Astrocyte (in vitro differentiated cells and primary cell): ENCODE measurements around the gene SRRM1. TPM values are rescaled to one million over a fixed set of nuclear protein-coding genes. Genes with fewer than 3 reads are reported as not detected.
A peak's percentile ranks its signal among the peaks of the same experiment; 100 is the strongest.

Source experiments
- DNase-seq: peaks from one replicate; pipeline ENCODE4 v3.0.0-alpha.2; 2010; ENCODE audit warnings: low read depth
- FAIRE-seq: peaks from 2 replicates; lab custom pipeline; 2011; peaks lifted over from hg19 to GRCh38; lab: Jason Lieb, UNC
- H2AFZ ChIP-seq: 2 replicates; pipeline ENCODE4 v1.6.0; 2012; ENCODE audit warnings: low read depth, low read length, inconsistent platforms
- H3K27ac ChIP-seq: 2 replicates; pipeline ENCODE4 v1.5.1; 2011; ENCODE audit warnings: low read depth, low read length, inconsistent platforms
- H3K27me3 ChIP-seq: 2 replicates; pipeline ENCODE4 v1.6.0; 2011; ENCODE audit warnings: low read length, inconsistent platforms; ENCODE audit not compliant: insufficient read depth
- H3K36me3 ChIP-seq: 2 replicates; pipeline ENCODE4 v1.5.1; 2011; ENCODE audit warnings: low read length, inconsistent platforms; ENCODE audit not compliant: insufficient read depth
- H3K4me1 ChIP-seq: 2 replicates; pipeline ENCODE4 v1.5.1; 2011; ENCODE audit warnings: low read length, inconsistent platforms; ENCODE audit not compliant: insufficient read depth
- H3K4me2 ChIP-seq: 2 replicates; pipeline ENCODE4 v1.6.0; 2012; ENCODE audit warnings: low read length, inconsistent platforms
- H3K4me3 ChIP-seq: 2 replicates; pipeline ENCODE4 v1.5.1; 2011; ENCODE audit warnings: low read depth, mild to moderate bottlenecking, low read length, inconsistent platforms; ENCODE audit not compliant: insufficient read depth
- H3K79me2 ChIP-seq: 2 replicates; pipeline ENCODE4 v1.6.0; 2012; ENCODE audit warnings: mild to moderate bottlenecking, low read length, inconsistent platforms; ENCODE audit not compliant: insufficient read depth
- H3K9ac ChIP-seq: 2 replicates; pipeline ENCODE4 v1.6.0; 2012; ENCODE audit warnings: mild to moderate bottlenecking, low read length, inconsistent platforms
- H3K9me3 ChIP-seq: 2 replicates; pipeline ENCODE4 v1.5.1; 2012; ENCODE audit warnings: low read depth, mild to moderate bottlenecking, low read length, inconsistent platforms; ENCODE audit not compliant: insufficient read depth
- H4K20me1 ChIP-seq: 2 replicates; pipeline ENCODE4 v1.6.0; 2012; ENCODE audit warnings: low read length, inconsistent platforms; ENCODE audit not compliant: insufficient read depth
- H3K27ac Mint-ChIP-seq: one replicate; pipeline ENCODE4 v1.8.0; 2021; ENCODE audit warnings: mild to moderate bottlenecking, mixed read lengths; ENCODE audit not compliant: unreplicated experiment
- H3K27me3 Mint-ChIP-seq: one replicate; pipeline ENCODE4 v1.8.0; 2021; ENCODE audit warnings: low read depth, mixed read lengths; ENCODE audit not compliant: unreplicated experiment
- H3K36me3 Mint-ChIP-seq: one replicate; pipeline ENCODE4 v1.8.0; 2021; ENCODE audit warnings: low read depth, mixed read lengths; ENCODE audit not compliant: unreplicated experiment
- H3K4me1 Mint-ChIP-seq: one replicate; pipeline ENCODE4 v1.8.0; 2021; ENCODE audit warnings: low read depth, mixed read lengths; ENCODE audit not compliant: unreplicated experiment
- H3K4me3 Mint-ChIP-seq: one replicate; pipeline ENCODE4 v1.8.0; 2021; ENCODE audit warnings: mild to moderate bottlenecking, moderate library complexity, mixed read lengths; ENCODE audit not compliant: unreplicated experiment
- H3K9me3 Mint-ChIP-seq: one replicate; pipeline ENCODE4 v1.8.0; 2021; ENCODE audit warnings: mild to moderate bottlenecking, mixed read lengths; ENCODE audit not compliant: unreplicated experiment
- EZH2 ChIP-seq: IDR thresholded peaks from 2 replicates; pipeline ENCODE4 v1.6.1; 2012; ENCODE audit warnings: mild to moderate bottlenecking, low read length, inconsistent platforms; ENCODE audit not compliant: insufficient read depth
- total RNA-seq: library from RNA; stranded (reverse); gene quantifications from 2 replicates; pipeline ENCODE4 v1.2.1, GENCODE V29; 2021
- TF ChIP-seq, protein P1 (sequence below): IDR thresholded peaks from 2 replicates; pipeline ENCODE4 v1.5.1; 2011; ENCODE audit warnings: low read depth, mild to moderate bottlenecking, inconsistent platforms, low read length, moderate library complexity; ENCODE audit not compliant: insufficient read depth

Gene SRRM1
- total RNA-seq, 1 donor from 2014 or later, result 138 TPM

GRCh38 chr1:24709791-24710441 is 66.8 kb downstream of the SRRM1 start:
- FAIRE-seq, result no peak
- no peaks in the 10 kb centered on the region for H3K27me3 ChIP-seq
- DNase-seq, result no peak
- Mint-ChIP-seq H3K36me3 (no peaks in the 10 kb centered on the region), H3K27ac (no peak overlapping the region), H3K9me3 (peaks cover 2% of the 10 kb centered on the region), H3K4me1 (peaks cover 20% of the 10 kb centered on the region), H3K27me3 (no peaks in the 10 kb centered on the region), H3K4me3 (no peak overlapping the region)
- no peak overlapping the region for H3K4me3 ChIP-seq
- H4K20me1 ChIP-seq, result no peaks in the 10 kb centered on the region
- H3K9ac ChIP-seq, result no peak overlapping the region
- H3K4me2 ChIP-seq, result no peak overlapping the region
- TF ChIP-seq EZH2, result no peak
- H3K79me2 ChIP-seq, result no peaks in the 10 kb centered on the region
- H3K4me1 ChIP-seq, result peaks cover 40% of the 10 kb centered on the region
- no peak overlapping the region for H3K27ac ChIP-seq
- H3K36me3 ChIP-seq, result no peaks in the 10 kb centered on the region
- no peak overlapping the region for H2AFZ ChIP-seq
- H3K9me3 ChIP-seq, result no peaks in the 10 kb centered on the region

DNA sequence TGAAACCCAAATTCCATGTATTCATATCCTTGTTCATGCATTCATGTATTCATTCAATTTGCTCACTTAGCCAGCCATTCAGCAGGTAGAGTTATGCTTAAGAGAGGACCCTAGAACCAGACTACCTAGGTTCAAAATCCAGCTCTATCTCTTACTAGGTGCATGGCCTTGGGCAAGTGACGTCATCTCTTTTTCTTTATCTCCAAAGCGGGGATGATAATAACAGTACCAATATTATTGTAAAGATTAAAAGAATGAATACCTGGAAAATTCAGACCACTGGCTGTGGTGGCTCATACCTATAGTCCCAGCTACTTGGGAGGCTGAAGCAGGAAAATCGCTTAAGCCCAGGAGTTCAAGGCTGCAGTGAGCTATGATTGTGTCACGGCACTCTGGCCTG is 68.2 kb downstream of the SRRM1 start:
- H3K36me3 Mint-ChIP-seq, result no peaks in the 10 kb centered on the region
- Histone ChIP-seq H3K36me3 (no peaks in the 10 kb centered on the region), H4K20me1 (no peaks in the 10 kb centered on the region), H3K9me3 (no peaks in the 10 kb centered on the region), H3K9ac (no peak overlapping the region), H2AFZ (no peak overlapping the region), H3K4me3 (no peak overlapping the region), H3K79me2 (no peaks in the 10 kb centered on the region), H3K27me3 (no peaks in the 10 kb centered on the region), H3K4me2 (no peak overlapping the region), H3K27ac (no peak overlapping the region), H3K4me1 (peaks cover 39% of the 10 kb centered on the region)
- H3K4me1 Mint-ChIP-seq, result peaks cover 17% of the 10 kb centered on the region
- FAIRE-seq (no peak), DNase-seq (no peak)
- H3K9me3 Mint-ChIP-seq, result peaks cover 4% of the 10 kb centered on the region
- H3K27ac Mint-ChIP-seq, result no peak overlapping the region
- no peak overlapping the region for H3K4me3 Mint-ChIP-seq
- TF ChIP-seq, protein P1, sequence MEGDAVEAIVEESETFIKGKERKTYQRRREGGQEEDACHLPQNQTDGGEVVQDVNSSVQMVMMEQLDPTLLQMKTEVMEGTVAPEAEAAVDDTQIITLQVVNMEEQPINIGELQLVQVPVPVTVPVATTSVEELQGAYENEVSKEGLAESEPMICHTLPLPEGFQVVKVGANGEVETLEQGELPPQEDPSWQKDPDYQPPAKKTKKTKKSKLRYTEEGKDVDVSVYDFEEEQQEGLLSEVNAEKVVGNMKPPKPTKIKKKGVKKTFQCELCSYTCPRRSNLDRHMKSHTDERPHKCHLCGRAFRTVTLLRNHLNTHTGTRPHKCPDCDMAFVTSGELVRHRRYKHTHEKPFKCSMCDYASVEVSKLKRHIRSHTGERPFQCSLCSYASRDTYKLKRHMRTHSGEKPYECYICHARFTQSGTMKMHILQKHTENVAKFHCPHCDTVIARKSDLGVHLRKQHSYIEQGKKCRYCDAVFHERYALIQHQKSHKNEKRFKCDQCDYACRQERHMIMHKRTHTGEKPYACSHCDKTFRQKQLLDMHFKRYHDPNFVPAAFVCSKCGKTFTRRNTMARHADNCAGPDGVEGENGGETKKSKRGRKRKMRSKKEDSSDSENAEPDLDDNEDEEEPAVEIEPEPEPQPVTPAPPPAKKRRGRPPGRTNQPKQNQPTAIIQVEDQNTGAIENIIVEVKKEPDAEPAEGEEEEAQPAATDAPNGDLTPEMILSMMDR, result no peak
- no peak for TF ChIP-seq EZH2
- no peaks in the 10 kb centered on the region for H3K27me3 Mint-ChIP-seq

- H3K9me3 Mint-ChIP-seq, result peaks cover 4% of the 10 kb centered on the region
- H3K79me2 ChIP-seq, result no peaks in the 10 kb centered on the region
Observed at GRCh38 chr1:24713176-24713575, 70.1 kb downstream of the SRRM1 start.

More at GRCh38 chr1:24713176-24713575, 70.1 kb downstream of the SRRM1 start:
- Histone ChIP-seq H3K9me3 (no peaks in the 10 kb centered on the region), H3K4me1 (peaks cover 32% of the 10 kb centered on the region), H2AFZ (no peak overlapping the region), H3K36me3 (no peaks in the 10 kb centered on the region), H4K20me1 (no peaks in the 10 kb centered on the region), H3K4me3 (no peak overlapping the region), H3K27ac (peak overlapping the region; percentile 70), H3K27me3 (no peaks in the 10 kb centered on the region), H3K9ac (peak overlapping the region; percentile 13), H3K4me2 (peak overlapping the region; percentile 19)
- TF ChIP-seq, protein P1, result no peak
- no peak for TF ChIP-seq EZH2
- Mint-ChIP-seq H3K4me3 (no peak overlapping the region), H3K27me3 (no peaks in the 10 kb centered on the region), H3K36me3 (peaks cover 4% of the 10 kb centered on the region), H3K4me1 (peaks cover 15% of the 10 kb centered on the region), H3K27ac (peak overlapping the region; percentile 86)
- FAIRE-seq (no peak), DNase-seq (peak; percentile 82)
